GM13976 (cell line): ENCODE measurements around the gene NEDD4L.

Experiments
- DNase-seq: peaks from one replicate; pipeline ENCODE4 v3.0.0; 2012; ENCODE audit warnings: low spot score
- in situ Hi-C: fragments of 300-500 bp; cut with MboI; formaldehyde crosslinking; loops from one replicate; pipeline ENCODE4 v1.12.0; 2022; ENCODE audit warnings: low sequenced_read_pairs, mixed read lengths, inconsistent platforms; ENCODE audit not compliant: unreplicated experiment
- TF ChIP-seq, protein P1 (sequence below): IDR thresholded peaks from 2 replicates; pipeline ENCODE4 v1.5.1; 2012; ENCODE audit warnings: borderline replicate concordance, mild to moderate bottlenecking; ENCODE audit not compliant: insufficient read depth; ENCODE audit errors: extremely low read depth, missing control alignments, control extremely low read depth

The NEDD4L gene

DNA sequence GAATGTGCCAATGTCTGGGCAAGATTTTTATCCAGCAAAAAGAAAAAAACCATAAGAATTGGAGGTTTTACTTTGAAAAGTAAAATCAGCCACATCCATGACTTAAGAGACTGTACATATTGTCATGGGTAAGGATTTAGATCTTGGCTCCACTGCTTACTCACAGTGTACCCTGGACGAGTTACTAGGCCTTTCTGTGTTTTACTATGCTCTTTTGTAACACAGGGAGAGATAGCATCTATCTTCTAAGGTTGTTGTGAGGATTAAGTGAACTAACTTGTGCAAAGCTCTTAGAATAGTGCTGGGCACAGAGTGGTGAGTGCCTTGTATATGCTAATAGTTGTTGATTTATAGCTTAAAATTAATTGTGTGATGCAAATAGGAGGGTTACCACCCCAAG is 255.9 kb downstream of the NEDD4L start:
- in situ Hi-C loops: no loop called here
- TF ChIP-seq, protein P1, sequence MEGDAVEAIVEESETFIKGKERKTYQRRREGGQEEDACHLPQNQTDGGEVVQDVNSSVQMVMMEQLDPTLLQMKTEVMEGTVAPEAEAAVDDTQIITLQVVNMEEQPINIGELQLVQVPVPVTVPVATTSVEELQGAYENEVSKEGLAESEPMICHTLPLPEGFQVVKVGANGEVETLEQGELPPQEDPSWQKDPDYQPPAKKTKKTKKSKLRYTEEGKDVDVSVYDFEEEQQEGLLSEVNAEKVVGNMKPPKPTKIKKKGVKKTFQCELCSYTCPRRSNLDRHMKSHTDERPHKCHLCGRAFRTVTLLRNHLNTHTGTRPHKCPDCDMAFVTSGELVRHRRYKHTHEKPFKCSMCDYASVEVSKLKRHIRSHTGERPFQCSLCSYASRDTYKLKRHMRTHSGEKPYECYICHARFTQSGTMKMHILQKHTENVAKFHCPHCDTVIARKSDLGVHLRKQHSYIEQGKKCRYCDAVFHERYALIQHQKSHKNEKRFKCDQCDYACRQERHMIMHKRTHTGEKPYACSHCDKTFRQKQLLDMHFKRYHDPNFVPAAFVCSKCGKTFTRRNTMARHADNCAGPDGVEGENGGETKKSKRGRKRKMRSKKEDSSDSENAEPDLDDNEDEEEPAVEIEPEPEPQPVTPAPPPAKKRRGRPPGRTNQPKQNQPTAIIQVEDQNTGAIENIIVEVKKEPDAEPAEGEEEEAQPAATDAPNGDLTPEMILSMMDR: no peak
- DNase-seq: no peak

DNA sequence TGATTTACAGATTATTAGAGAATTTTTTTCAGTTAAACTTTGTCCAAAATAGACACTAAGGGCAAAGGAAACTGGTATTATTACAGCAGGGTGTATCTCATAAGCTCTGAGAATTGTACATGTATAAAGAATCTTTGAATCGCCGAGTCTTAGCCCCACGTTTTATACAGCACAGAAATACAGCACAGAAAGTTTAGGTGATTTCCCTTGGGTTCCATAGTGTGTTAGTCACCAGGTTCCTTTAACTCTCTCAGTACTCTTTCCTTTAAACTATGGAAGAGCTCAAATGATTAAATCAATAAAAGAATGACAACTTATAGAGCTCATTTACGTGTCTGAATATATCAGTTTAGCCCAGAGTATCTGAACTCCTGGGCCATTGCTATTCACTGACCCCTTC is 256.8 kb downstream of the NEDD4L start:
- TF ChIP-seq, protein P1: no peak
- in situ Hi-C loops: no loop called here
- DNase-seq: no peak

DNA sequence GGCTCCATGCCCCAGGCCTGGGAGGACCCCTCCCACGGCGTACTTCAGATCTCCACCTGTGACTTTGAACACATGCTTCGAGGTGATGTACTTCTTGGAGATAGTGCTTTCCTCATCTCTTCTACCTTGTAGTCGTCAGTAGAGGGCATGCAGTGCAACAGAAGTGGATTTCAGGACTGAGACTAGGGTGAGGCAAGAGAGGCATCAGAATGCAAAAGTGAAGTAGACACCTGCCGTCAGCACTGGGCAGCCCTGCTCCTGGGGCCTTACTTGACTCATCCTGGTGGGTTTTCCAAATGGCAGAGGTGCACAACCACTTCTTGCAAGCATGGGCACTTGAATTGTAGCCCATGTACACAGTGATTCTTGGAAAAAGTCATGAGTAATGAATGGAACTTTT is 258.8 kb downstream of the NEDD4L start:
- in situ Hi-C loops: no loop called here
- DNase-seq: no peak
- TF ChIP-seq, protein P1: no peak

DNA sequence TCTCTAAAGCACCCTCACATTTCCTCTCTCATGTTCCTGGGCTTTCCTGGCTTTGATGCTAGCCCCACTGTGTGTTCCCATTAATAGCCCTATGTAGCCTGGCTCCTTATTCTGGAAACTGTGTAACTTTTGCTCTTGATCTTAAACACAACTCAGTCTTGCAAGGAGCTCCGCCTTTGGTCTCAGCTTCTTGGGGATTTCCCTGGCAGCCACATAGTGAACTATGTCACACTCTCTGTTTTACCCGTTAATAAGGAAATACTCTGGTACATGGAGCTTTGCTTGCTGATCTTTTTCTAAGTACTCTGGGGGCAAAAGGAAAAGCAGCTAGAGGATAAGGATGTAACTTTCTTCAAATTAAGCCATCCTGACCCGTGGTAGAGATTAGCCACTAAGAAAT is 259.3 kb downstream of the NEDD4L start:
- TF ChIP-seq, protein P1: no peak
- peak; percentile 59 for DNase-seq

DNA sequence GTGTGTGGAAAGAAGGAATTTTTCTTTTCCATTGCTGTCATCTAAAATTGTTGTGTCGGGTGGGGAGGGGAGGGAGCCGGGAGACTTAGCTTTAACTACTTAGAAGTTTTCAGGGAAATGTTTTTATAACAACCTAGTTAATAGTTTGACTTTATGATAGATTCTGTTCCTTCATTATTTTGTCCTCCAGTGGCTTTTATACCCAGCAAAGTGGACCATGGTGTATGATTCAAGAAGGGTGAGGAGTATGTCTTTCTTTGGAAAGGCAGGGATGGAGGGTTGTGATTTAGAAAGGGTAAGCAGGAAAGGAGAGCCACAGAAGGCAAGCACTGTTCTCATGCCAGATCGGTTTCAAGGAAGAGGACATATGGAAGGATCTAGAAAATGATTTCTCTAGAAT is 261.8 kb downstream of the NEDD4L start:
- in situ Hi-C loops: no loop called here
- TF ChIP-seq, protein P1: no peak

More for the DNA sequence above, 259.3 kb downstream of the NEDD4L start:
- in situ Hi-C loops: no loop called here

DNA sequence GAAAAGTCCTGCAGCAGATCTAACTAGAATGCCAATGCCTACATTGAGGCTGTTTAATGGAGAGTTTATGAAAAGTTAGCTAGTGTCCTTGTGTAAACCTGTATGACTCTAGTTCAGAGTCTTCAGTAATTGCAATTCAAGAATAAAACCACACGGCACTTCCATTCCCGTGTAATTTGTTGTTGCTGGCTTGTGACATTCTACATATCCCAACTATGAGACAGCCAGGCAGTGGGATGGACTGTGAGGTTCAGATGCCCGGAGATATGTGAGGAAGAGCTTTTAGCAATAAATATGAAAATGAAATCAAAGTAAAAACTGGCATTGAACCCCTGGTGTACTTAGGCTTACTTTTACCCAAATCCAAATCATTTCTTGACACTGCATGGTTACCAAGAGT is 263.4 kb downstream of the NEDD4L start:
- TF ChIP-seq, protein P1: no peak
- no peak for DNase-seq
- in situ Hi-C loops: no loop called here

More for the DNA sequence above, 261.8 kb downstream of the NEDD4L start:
- no peak for DNase-seq

DNA sequence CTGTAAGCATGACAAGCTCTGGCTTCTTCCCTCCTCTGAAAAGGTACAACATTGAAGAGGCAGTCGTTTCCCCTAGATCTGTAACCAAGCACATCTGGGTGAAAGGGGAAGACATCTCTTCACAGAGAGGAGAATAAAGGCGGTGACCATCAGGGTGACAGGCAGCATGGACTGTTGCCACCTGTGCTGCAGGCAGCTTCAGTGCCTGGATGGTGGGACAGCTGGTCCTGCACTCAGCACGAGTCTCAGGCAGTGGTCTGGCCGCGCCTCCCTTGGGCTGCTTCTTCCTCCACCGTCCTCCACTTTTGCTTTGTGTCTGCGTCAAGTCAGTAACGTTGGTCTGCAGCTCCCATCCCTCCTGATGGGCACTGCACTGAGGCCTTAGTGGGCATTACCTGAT is 264.4 kb downstream of the NEDD4L start:
- DNase-seq: no peak
- TF ChIP-seq, protein P1: no peak
- in situ Hi-C loops: no loop called here
